UCSD-AML1 (cell line): ENCODE data around the gene EID2.
A peak's percentile ranks its signal among the peaks of the same experiment; 100 is the strongest.

Experiments
- DNase-seq: peaks from one replicate; lab custom pipeline; 2025; ENCODE audit not compliant: unreplicated experiment; lab: John Stamatoyannopoulos, UW

Gene EID2

DNA sequence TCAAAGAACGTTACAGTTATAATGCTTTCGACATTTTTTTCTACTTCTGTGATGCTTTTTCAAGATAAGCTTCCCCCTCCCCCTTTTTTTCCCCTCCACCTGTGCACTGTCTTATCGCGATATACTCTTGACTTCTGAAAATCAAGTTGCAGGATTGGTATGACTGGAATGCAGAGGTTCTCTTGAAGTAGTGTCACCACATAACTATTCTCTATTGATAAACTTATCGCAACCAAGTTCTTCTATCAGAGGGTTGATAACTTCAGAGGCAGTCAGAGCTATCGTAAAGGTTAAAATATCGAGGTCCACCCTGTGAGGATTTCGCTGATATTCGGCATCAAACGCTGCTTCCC lies 820 bp downstream of the EID2 start:
- DNase-seq = no peak

GRCh38 chr19:39533791-39534190 lies 6.2 kb downstream of the EID2 start:
- no peak for DNase-seq

DNA sequence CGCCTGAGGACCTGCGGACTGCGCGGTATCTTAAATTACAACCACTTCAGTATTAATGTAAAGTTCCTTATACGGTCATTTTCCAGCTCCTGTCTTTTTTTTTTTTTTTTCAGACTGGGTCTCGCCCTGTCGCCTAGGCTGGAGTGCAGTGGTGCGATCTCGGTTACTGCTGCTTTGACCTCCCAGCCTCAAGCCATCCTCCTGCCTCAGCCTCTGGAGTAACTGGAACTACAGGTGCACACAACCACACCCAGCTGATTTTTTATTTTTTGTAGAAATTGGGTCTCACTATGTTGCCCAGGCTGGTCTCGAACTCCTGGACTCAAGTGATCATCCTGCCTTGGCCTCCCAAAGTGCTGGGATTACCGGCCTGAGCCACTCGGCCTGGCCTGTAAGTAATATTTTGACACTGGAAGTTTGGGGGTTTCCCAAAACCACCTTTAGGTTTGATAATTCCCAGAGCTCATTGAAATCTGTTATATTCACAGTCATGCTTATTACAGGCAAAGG lies 6.9 kb downstream of the EID2 start:
- no peak for DNase-seq

- DNase-seq = peak; percentile 95
These were observed 7.5 kb downstream of the EID2 start, which contains the start of gene EID2B for GRCh38 chr19:39532233-39533002. EID2B (minus strand) TSS chr19:39532852; CDS start chr19:39532802, 50 bp downstream.

GRCh38 chr19:39531834-39532232 lies 8.1 kb downstream of the EID2 start:
- no peak for DNase-seq

DNA sequence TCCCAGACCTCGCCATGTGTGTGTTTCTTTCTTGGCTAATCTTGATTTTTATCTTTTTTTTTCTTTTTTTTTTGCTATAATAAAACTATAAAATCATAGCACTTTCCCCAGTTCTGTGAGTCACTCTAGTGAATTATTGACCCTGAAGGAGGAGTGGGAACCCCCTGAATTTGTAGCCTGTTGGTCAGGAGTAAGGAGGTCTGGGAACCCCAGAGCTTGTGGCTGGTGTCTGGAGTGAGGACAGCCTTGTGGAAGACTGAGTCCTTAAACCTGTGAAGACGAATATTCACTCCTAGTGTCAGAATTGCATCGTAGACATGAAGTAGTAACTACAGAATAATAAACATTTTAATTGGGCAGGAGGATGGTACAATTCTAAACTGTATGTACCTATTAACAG lies 14.8 kb downstream of the EID2 start:
- no peak for DNase-seq

DNA sequence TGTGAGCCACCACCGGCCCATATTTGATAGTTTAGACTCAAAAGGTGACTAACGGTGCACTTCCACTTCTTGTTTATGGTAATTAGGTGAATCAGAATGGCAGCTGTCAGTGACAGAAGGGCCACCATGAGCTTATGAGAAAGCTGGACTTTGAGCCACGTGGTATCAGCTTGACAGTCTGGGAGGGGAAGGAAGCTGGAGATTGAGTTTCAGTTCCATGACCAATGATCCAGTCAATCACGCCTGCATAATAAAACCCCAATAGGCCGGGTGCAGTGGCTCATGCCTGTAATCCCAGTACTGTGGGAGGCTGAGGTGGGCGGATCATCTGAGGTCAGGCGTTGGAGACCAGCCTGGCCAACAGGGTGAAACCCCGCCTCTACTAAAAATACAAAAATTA lies 15.5 kb downstream of the EID2 start:
- DNase-seq = no peak

DNA sequence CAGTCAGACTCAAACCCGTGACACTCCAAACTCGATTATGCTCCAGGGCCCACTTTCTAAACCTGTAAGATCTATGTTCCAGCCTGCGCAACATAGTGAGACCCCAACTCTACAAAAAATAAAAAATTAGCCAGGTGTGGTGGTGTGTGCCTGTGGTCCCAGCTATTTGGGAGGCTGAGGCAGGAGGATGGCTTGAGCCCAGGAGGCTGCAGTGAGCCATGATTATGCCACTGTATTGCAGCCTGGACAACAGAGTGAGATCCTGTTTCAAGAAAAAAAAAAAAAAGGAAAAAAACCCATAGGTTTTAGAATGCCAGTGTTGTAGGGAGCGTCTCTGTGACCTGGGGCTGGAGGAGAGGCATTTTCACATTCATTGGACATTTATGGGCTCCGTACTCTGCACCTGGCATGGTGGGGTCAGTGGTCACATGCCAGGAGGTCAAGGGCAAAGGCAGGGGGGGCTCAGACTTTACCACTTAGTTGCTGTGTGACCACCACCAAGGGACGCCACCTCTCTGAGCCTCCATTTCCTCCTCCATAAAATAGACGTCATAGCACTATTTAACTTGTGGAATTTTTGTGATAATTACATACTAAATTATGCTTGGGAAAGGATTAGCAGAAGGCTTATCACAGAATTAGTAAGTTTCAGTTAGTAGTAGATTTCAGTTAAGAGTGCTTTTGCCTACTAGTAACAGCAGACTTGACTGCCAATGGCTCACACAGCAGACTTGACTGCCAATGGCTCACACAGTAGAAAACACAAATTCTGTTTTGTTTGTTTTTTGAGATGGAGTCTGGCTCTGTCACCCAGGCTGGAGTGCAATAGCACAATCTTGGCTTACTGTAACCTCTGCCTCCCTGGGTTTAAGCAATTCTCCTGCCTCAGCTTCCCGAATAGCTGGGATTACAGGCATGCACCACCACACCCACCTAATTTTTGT lies 19.1 kb downstream of the EID2 start:
- no peak for DNase-seq

DNA sequence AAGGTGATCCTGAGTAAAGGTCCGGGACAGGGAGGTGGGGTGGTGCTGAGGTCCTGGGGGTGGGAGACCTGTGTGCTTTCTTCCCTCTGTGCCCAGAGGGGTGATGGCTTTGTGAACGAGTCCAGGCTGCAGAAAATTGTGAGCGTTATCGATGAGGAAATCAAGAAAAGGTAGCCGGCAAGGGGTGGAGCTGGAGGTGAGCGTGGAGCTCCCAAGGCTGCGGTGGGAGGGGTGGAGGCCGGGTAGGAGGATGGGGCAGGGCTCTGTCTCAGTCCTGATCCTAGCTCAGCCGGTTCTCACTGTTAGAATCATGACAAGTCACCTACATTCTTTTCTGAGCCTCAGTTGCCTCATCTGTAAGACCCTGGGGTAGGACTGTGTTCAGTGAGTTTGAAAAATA lies 21.0 kb downstream of the EID2 start:
- no peak for DNase-seq

- no peak for DNase-seq
These were observed 21.5 kb downstream of the EID2 start for GRCh38 chr19:39518458-39518857.

- DNase-seq = no peak
These were observed 22.5 kb downstream of the EID2 start for GRCh38 chr19:39517432-39517831.

GRCh38 chr19:39516270-39516669 lies 23.7 kb downstream of the EID2 start:
- no peak for DNase-seq

- no peak for DNase-seq
These were observed 24.3 kb downstream of the EID2 start for GRCh38 chr19:39515551-39516191.

GRCh38 chr19:39514840-39515550 lies 25.0 kb downstream of the EID2 start, which contains the start of gene SELENOV:
SELENOV (plus strand) TSS chr19:39515139; CDS start chr19:39515213, 74 bp downstream.
- no peak for DNase-seq

DNA sequence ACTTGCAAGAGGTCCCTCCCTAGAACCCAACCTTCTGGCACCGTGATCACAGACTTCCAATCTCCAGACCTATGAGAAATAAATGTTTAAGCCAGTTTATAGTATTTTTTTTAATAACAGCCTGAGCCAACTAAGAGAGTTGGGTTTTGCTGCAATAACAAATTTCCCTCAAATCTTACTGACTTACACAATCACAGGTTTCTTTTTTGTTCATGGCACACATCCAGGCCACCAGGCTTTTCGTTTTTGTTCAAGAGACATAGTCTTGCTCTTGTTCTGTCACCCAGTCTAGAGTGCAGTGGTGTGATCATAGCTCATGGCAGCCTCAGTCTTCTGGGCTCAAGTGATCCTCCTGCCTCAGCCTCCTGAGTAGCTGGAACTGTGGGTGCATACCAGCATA lies 27.0 kb downstream of the EID2 start:
- DNase-seq = no peak

DNA sequence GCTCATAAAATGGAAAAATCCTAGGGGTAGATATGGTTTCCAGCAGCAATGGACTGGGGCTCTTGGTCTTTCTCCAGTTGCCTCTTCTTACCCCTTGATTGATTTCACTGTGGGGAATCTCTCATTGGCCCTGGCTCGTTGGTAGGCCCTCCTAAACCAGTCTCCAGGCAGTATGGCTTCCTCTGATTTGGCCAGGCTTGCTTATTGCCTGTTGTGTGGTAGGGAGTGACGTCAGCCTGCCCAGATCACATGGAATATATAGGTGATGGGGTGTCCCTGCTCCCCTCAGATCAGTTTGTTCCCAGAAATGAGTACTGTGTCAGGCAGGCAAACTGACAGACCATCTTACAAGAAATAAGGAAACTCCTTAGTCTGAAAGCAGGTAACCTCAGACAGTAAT lies 30.7 kb downstream of the EID2 start:
- no peak for DNase-seq

DNA sequence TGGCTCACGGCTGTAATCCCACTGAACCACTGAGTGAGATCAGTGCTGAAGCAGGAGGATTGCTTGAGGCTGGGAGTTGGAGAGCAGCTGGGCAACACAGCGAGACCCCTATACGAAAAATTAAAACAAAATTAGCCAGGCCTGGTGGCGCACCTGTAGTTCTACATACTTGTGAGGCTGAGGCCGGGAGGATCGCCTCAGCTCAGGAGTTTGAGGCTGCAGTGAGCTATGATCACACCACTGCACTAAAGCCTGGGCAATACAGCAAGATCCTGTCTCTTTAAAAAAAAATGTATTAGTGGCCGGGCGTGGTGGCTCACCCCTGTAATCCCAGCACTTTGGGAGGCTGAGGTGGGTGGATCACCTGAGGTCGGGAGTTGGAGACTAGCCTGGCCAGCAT lies 31.3 kb downstream of the EID2 start:
- DNase-seq = no peak

DNA sequence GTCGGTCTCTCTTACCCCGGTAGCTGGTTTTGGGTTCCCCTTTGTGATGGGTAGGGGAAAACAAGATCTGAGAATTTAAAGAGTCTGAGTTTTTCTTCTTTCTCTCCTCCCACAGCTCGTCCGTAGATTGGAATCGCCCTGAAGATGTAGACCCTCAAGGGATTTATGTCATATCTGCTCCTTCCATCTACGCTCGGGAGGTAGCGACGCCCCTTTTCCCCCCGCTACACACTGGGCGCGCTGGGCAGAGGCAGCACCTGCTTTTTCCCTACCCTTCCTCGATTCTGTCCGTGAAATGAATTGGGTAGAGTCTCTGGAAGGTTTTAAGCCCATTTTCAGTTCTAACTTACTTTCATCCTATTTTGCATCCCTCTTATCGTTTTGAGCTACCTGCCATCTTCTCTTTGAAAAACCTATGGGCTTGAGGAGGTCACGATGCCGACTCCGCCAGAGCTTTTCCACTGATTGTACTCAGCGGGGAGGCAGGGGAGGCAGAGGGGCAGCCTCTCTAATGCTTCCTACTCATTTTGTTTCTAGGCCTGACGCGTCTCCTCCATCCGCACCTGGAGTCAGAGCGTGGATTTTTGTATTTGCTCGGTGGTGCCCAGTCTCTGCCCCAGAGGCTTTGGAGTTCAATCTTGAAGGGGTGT lies 32.1 kb downstream of the EID2 start:
- DNase-seq = no peak

GRCh38 chr19:39506944-39507714 lies 32.8 kb downstream of the EID2 start:
- DNase-seq = peak; percentile 19

DNA sequence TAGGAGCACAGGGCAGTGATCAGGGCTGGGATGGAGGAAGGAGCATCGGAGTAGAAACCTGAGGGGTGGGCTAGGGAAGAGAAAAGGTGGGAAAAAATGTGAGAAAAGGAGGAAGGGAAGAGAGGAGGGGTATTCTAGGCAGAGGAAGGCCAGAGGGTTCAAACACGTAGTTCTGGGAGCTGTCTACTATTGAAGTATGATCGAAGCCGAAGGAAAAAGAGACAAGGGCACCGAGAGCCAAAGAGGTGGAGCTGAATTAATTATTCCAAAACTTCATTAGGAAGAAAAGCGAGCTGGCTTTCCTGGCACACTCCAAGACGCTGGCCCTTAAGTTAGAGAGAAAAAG lies 33.4 kb downstream of the EID2 start:
- DNase-seq = no peak
